ENCODE results near the gene PMAIP1. TPM values are rescaled to one million over a fixed set of nuclear protein-coding genes. Genes with fewer than 3 reads are reported as not detected.
A peak's percentile ranks its signal among the peaks of the same experiment; 100 is the strongest.

The PMAIP1 gene
- total RNA-seq, 2 experiments from 2014 or later, result 97.6 to 104 TPM

- peaks cover 66% of the 10 kb centered on the region for H3K4me1 Mint-ChIP-seq (ENCODE audit: low read depth)
- intact Hi-C loops (cut with micrococcal nuclease), result loop anchor here (10.0 kb wide), 1 partner anchor 1231 kb away; the partner anchor contains the start of gene MALT1
- no peak overlapping the region for H3K4me3 Mint-ChIP-seq
- peak overlapping the region; percentile 35 for H3K27ac Mint-ChIP-seq
- H3K36me3 Mint-ChIP-seq, result peaks cover 36% of the 10 kb centered on the region
- H3K27me3 Mint-ChIP-seq, result no peaks in the 10 kb centered on the region
- ChIA-PET POLR2A (interaction anchor here (0.6 to 2.4 kb wide), 7 partner anchors 8 to 64 kb away, joined by 3 to 12 read pairs (median 8); no protein-coding TSS in a partner anchor), CTCF (interaction anchor here (0.9 to 2.2 kb wide), 4 partner anchors 19 to 83 kb away, joined by 3 to 8 read pairs (median 4); no protein-coding TSS in a partner anchor)
- no peak for DNase-seq
- no peaks in the 10 kb centered on the region for H3K9me3 Mint-ChIP-seq
Measured at GRCh38 chr18:59905686-59906091, 5.9 kb downstream of the PMAIP1 start.

GRCh38 chr18:59906203-59906602, 6.4 kb downstream of the PMAIP1 start:
- intact Hi-C loops (cut with micrococcal nuclease), result loop anchor here (10.0 kb wide), 1 partner anchor 1231 kb away; the partner anchor contains the start of gene MALT1
- ChIA-PET CTCF (interaction anchor here (0.6 to 2.2 kb wide), 4 partner anchors 18 to 435 kb away, joined by 3 to 8 read pairs (median 4); no protein-coding TSS in a partner anchor), POLR2A (interaction anchor here (2.4 kb wide), 1 partner anchor 21 kb away, joined by 9 read pairs; no protein-coding TSS in a partner anchor)
- no peaks in the 10 kb centered on the region for H3K9me3 Mint-ChIP-seq
- H3K27me3 Mint-ChIP-seq, result no peaks in the 10 kb centered on the region
- no peak for DNase-seq
- H3K4me3 Mint-ChIP-seq, result no peak overlapping the region
- H3K27ac Mint-ChIP-seq, result peak overlapping the region; percentile 76
- H3K4me1 Mint-ChIP-seq (ENCODE audit: low read depth), result peaks cover 67% of the 10 kb centered on the region
- H3K36me3 Mint-ChIP-seq, result peaks cover 31% of the 10 kb centered on the region

GRCh38 chr18:59907172-59907571, 7.4 kb downstream of the PMAIP1 start:
- CTCF ChIA-PET, result interaction anchor here (0.8 kb wide), 1 partner anchor 70 kb away, joined by 4 read pairs; no protein-coding TSS in a partner anchor
- intact Hi-C loops (cut with micrococcal nuclease), result loop anchor here (1.0 to 10.0 kb wide), 2 partner anchors 20 to 1232 kb away; partner anchors contain the start of gene MALT1
- H3K4me3 Mint-ChIP-seq, result peak overlapping the region; percentile 3

GRCh38 chr18:59907660-59908059, 7.9 kb downstream of the PMAIP1 start:
- H3K4me1 Mint-ChIP-seq (ENCODE audit: low read depth), result peaks cover 60% of the 10 kb centered on the region
- peaks cover 17% of the 10 kb centered on the region for H3K36me3 Mint-ChIP-seq
- intact Hi-C loops (cut with micrococcal nuclease), result loop anchor here (1.0 to 10.0 kb wide), 2 partner anchors 20 to 1233 kb away; partner anchors contain the start of gene MALT1
- ChIA-PET POLR2A (interaction anchor here (0.9 to 1.2 kb wide), 3 partner anchors 9 to 42 kb away, joined by 3 to 5 read pairs (median 4); no protein-coding TSS in a partner anchor), CTCF (interaction anchor here (1.8 kb wide), 1 partner anchor 70 kb away, joined by 7 read pairs; no protein-coding TSS in a partner anchor)
- no peak for DNase-seq
- H3K4me3 Mint-ChIP-seq, result no peak overlapping the region
- no peaks in the 10 kb centered on the region for H3K27me3 Mint-ChIP-seq
- H3K27ac Mint-ChIP-seq, result no peak overlapping the region
- no peaks in the 10 kb centered on the region for H3K9me3 Mint-ChIP-seq

More at GRCh38 chr18:59907172-59907571, 7.4 kb downstream of the PMAIP1 start:
- peak overlapping the region; percentile 76 for H3K27ac Mint-ChIP-seq
- no peaks in the 10 kb centered on the region for H3K9me3 Mint-ChIP-seq
- H3K36me3 Mint-ChIP-seq, result peaks cover 22% of the 10 kb centered on the region
- no peaks in the 10 kb centered on the region for H3K27me3 Mint-ChIP-seq
- POLR2A ChIA-PET, result interaction anchor here (0.9 to 1.2 kb wide), 3 partner anchors 8 to 43 kb away, joined by 3 to 5 read pairs (median 4); no protein-coding TSS in a partner anchor
- H3K4me1 Mint-ChIP-seq (ENCODE audit: low read depth), result peaks cover 64% of the 10 kb centered on the region
- DNase-seq, result peak; percentile 34

- POLR2A ChIA-PET, result interaction anchor here (1.4 kb wide), 1 partner anchor 18 kb away, joined by 5 read pairs; no protein-coding TSS in a partner anchor
- peaks cover 52% of the 10 kb centered on the region for H3K4me1 Mint-ChIP-seq (ENCODE audit: low read depth)
Measured at GRCh38 chr18:59908799-59909198, 9.0 kb downstream of the PMAIP1 start.

GRCh38 chr18:59909289-59910036, 9.7 kb downstream of the PMAIP1 start:
- intact Hi-C loops (cut with micrococcal nuclease), result loop anchor here (10.0 kb wide), 1 partner anchor 1235 kb away; the partner anchor contains the start of gene MALT1
- Mint-ChIP-seq H3K4me1 (ENCODE audit: low read depth) (peaks cover 46% of the 10 kb centered on the region), H3K27me3 (no peaks in the 10 kb centered on the region), H3K9me3 (peaks cover 3% of the 10 kb centered on the region), H3K27ac (no peak overlapping the region), H3K4me3 (no peak overlapping the region), H3K36me3 (peaks cover 5% of the 10 kb centered on the region)
- POLR2A ChIA-PET, result interaction anchor here (1.4 kb wide), 1 partner anchor 18 kb away, joined by 5 read pairs; no protein-coding TSS in a partner anchor
- CTCF ChIA-PET, result interaction anchor here (1.0 to 1.8 kb wide), 2 partner anchors 8 to 72 kb away, joined by 3 to 7 read pairs; no protein-coding TSS in a partner anchor
- no peak for DNase-seq

More at GRCh38 chr18:59908799-59909198, 9.0 kb downstream of the PMAIP1 start:
- no peaks in the 10 kb centered on the region for H3K27me3 Mint-ChIP-seq
- DNase-seq, result no peak
- intact Hi-C loops (cut with micrococcal nuclease), result loop anchor here (10.0 kb wide), 1 partner anchor 1234 kb away; the partner anchor contains the start of gene MALT1
- H3K4me3 Mint-ChIP-seq, result no peak overlapping the region
- H3K9me3 Mint-ChIP-seq, result peaks cover 3% of the 10 kb centered on the region
- no peak overlapping the region for H3K27ac Mint-ChIP-seq
- CTCF ChIA-PET, result interaction anchor here (1.0 to 1.8 kb wide), 2 partner anchors 9 to 71 kb away, joined by 3 to 7 read pairs; no protein-coding TSS in a partner anchor
- peaks cover 10% of the 10 kb centered on the region for H3K36me3 Mint-ChIP-seq

GRCh38 chr18:59910967-59911366, 11.2 kb downstream of the PMAIP1 start:
- Mint-ChIP-seq H3K9me3 (peaks cover 3% of the 10 kb centered on the region), H3K36me3 (no peaks in the 10 kb centered on the region), H3K27me3 (no peaks in the 10 kb centered on the region), H3K27ac (no peak overlapping the region), H3K4me1 (ENCODE audit: low read depth) (peaks cover 32% of the 10 kb centered on the region), H3K4me3 (no peak overlapping the region)
- no peak for DNase-seq
- CTCF ChIA-PET, result no interaction called here
- intact Hi-C loops (cut with micrococcal nuclease), result no loop called here
- POLR2A ChIA-PET, result interaction anchor here (1.3 kb wide), 1 partner anchor 11 kb away, joined by 4 read pairs; the partner anchor contains the start of gene PMAIP1

GRCh38 chr18:59911600-59911999, 11.8 kb downstream of the PMAIP1 start:
- CTCF ChIA-PET, result interaction anchor here (1.1 kb wide), 1 partner anchor 13 kb away, joined by 3 read pairs; no protein-coding TSS in a partner anchor
- POLR2A ChIA-PET, result no interaction called here
- H3K36me3 Mint-ChIP-seq, result no peaks in the 10 kb centered on the region
- H3K4me1 Mint-ChIP-seq (ENCODE audit: low read depth), result peaks cover 26% of the 10 kb centered on the region
- no peak overlapping the region for H3K4me3 Mint-ChIP-seq
- H3K27me3 Mint-ChIP-seq, result no peaks in the 10 kb centered on the region
- peaks cover 3% of the 10 kb centered on the region for H3K9me3 Mint-ChIP-seq
- intact Hi-C loops (cut with micrococcal nuclease), result no loop called here
- no peak for DNase-seq
- no peak overlapping the region for H3K27ac Mint-ChIP-seq

GRCh38 chr18:59912007-59912550, 12.3 kb downstream of the PMAIP1 start:
- CTCF ChIA-PET, result interaction anchor here (1.1 kb wide), 1 partner anchor 13 kb away, joined by 3 read pairs; no protein-coding TSS in a partner anchor

GRCh38 chr18:59915606-59916005, 15.8 kb downstream of the PMAIP1 start:
- no peak overlapping the region for H3K4me3 Mint-ChIP-seq
- no peaks in the 10 kb centered on the region for H3K36me3 Mint-ChIP-seq
- peaks cover 12% of the 10 kb centered on the region for H3K4me1 Mint-ChIP-seq (ENCODE audit: low read depth)
- ChIA-PET POLR2A (no interaction called here), CTCF (no interaction called here)
- no peak for DNase-seq
- H3K9me3 Mint-ChIP-seq, result peaks cover 3% of the 10 kb centered on the region
- no peak overlapping the region for H3K27ac Mint-ChIP-seq
- intact Hi-C loops (cut with micrococcal nuclease), result no loop called here
- H3K27me3 Mint-ChIP-seq, result no peaks in the 10 kb centered on the region

More at GRCh38 chr18:59912007-59912550, 12.3 kb downstream of the PMAIP1 start:
- Mint-ChIP-seq H3K4me1 (ENCODE audit: low read depth) (peaks cover 21% of the 10 kb centered on the region), H3K9me3 (peaks cover 3% of the 10 kb centered on the region), H3K36me3 (no peaks in the 10 kb centered on the region), H3K27me3 (no peaks in the 10 kb centered on the region), H3K4me3 (no peak overlapping the region), H3K27ac (no peak overlapping the region)
- intact Hi-C loops (cut with micrococcal nuclease), result no loop called here
- POLR2A ChIA-PET, result interaction anchor here (1.1 kb wide), 1 partner anchor 16 kb away, joined by 3 read pairs; no protein-coding TSS in a partner anchor
- DNase-seq, result no peak

GRCh38 chr18:59916746-59917145, 16.9 kb downstream of the PMAIP1 start:
- H3K4me3 Mint-ChIP-seq, result no peak overlapping the region
- H3K9me3 Mint-ChIP-seq, result peaks cover 3% of the 10 kb centered on the region
- POLR2A ChIA-PET, result no interaction called here
- no peaks in the 10 kb centered on the region for H3K36me3 Mint-ChIP-seq
- intact Hi-C loops (cut with micrococcal nuclease), result loop anchor here (1.0 kb wide), 1 partner anchor 11 kb away; no protein-coding TSS in a partner anchor
- H3K4me1 Mint-ChIP-seq (ENCODE audit: low read depth), result peaks cover 15% of the 10 kb centered on the region
- no peaks in the 10 kb centered on the region for H3K27me3 Mint-ChIP-seq
- DNase-seq, result no peak
- H3K27ac Mint-ChIP-seq, result no peak overlapping the region
- CTCF ChIA-PET, result no interaction called here

All from activated CD4-positive, alpha-beta memory T cell treated with anti-CD3 and anti-CD28 coated beads for 36 hours (primary cell).